ENCODE data around the gene IP6K3. TPM values are rescaled to one million over a fixed set of nuclear protein-coding genes. Genes with fewer than 3 reads are reported as not detected.

IP6K3 gene
- total RNA-seq, 1 donor from 2014 or later = not detected

GRCh38 chr6:33746036-33746600 lies 587 bp downstream of the IP6K3 start:
- no peak overlapping the region for H3K4me3 Mint-ChIP-seq
- intact Hi-C loops (cut with micrococcal nuclease) = no loop called here
- no peaks in the 10 kb centered on the region for H3K36me3 Mint-ChIP-seq (ENCODE audit: low read depth)
- no peak overlapping the region for H3K27ac Mint-ChIP-seq
- peaks cover 14% of the 10 kb centered on the region for H3K27me3 Mint-ChIP-seq
- no peak for DNase-seq
- peaks cover 3% of the 10 kb centered on the region for H3K4me1 Mint-ChIP-seq
- H3K9me3 Mint-ChIP-seq = no peaks in the 10 kb centered on the region

GRCh38 chr6:33745548-33745947 lies 1.2 kb downstream of the IP6K3 start:
- Mint-ChIP-seq H3K27ac (no peak overlapping the region), H3K27me3 (peaks cover 15% of the 10 kb centered on the region), H3K36me3 (ENCODE audit: low read depth) (no peaks in the 10 kb centered on the region), H3K4me1 (peaks cover 3% of the 10 kb centered on the region), H3K9me3 (no peaks in the 10 kb centered on the region), H3K4me3 (no peak overlapping the region)
- intact Hi-C loops (cut with micrococcal nuclease) = no loop called here
- DNase-seq = no peak

- Mint-ChIP-seq H3K27me3 (peaks cover 15% of the 10 kb centered on the region), H3K27ac (no peak overlapping the region), H3K4me3 (no peak overlapping the region), H3K9me3 (no peaks in the 10 kb centered on the region), H3K36me3 (ENCODE audit: low read depth) (no peaks in the 10 kb centered on the region), H3K4me1 (peaks cover 3% of the 10 kb centered on the region)
- DNase-seq = no peak
- intact Hi-C loops (cut with micrococcal nuclease) = loop anchor here (1.0 kb wide), 1 partner anchor 409 kb away; no protein-coding TSS in a partner anchor
Observed at GRCh38 chr6:33744895-33745546, 1.7 kb downstream of the IP6K3 start.

- Mint-ChIP-seq H3K4me1 (peaks cover 3% of the 10 kb centered on the region), H3K27me3 (peaks cover 15% of the 10 kb centered on the region), H3K4me3 (no peak overlapping the region), H3K36me3 (ENCODE audit: low read depth) (no peaks in the 10 kb centered on the region), H3K9me3 (no peaks in the 10 kb centered on the region), H3K27ac (no peak overlapping the region)
- intact Hi-C loops (cut with micrococcal nuclease) = loop anchor here (1.0 kb wide), 1 partner anchor 410 kb away; no protein-coding TSS in a partner anchor
- peak; percentile 92 for DNase-seq
Observed at GRCh38 chr6:33744001-33744848, 2.5 kb downstream of the IP6K3 start.

GRCh38 chr6:33742837-33743236 lies 3.9 kb downstream of the IP6K3 start:
- peaks cover 15% of the 10 kb centered on the region for H3K27me3 Mint-ChIP-seq
- no peak overlapping the region for H3K4me3 Mint-ChIP-seq
- H3K9me3 Mint-ChIP-seq = no peaks in the 10 kb centered on the region
- intact Hi-C loops (cut with micrococcal nuclease) = no loop called here
- DNase-seq = no peak
- H3K36me3 Mint-ChIP-seq (ENCODE audit: low read depth) = no peaks in the 10 kb centered on the region
- H3K27ac Mint-ChIP-seq = no peak overlapping the region
- peaks cover 3% of the 10 kb centered on the region for H3K4me1 Mint-ChIP-seq

- peaks cover 3% of the 10 kb centered on the region for H3K4me1 Mint-ChIP-seq
- H3K9me3 Mint-ChIP-seq = no peaks in the 10 kb centered on the region
- H3K27ac Mint-ChIP-seq = no peak overlapping the region
- peaks cover 13% of the 10 kb centered on the region for H3K27me3 Mint-ChIP-seq
- no peak overlapping the region for H3K4me3 Mint-ChIP-seq
- intact Hi-C loops (cut with micrococcal nuclease) = no loop called here
- DNase-seq = no peak
- H3K36me3 Mint-ChIP-seq (ENCODE audit: low read depth) = no peaks in the 10 kb centered on the region
Observed at GRCh38 chr6:33742092-33742491, 4.6 kb downstream of the IP6K3 start.

- Mint-ChIP-seq H3K36me3 (ENCODE audit: low read depth) (no peaks in the 10 kb centered on the region), H3K4me3 (no peak overlapping the region), H3K9me3 (no peaks in the 10 kb centered on the region), H3K27ac (no peak overlapping the region), H3K4me1 (peaks cover 3% of the 10 kb centered on the region), H3K27me3 (peaks cover 13% of the 10 kb centered on the region)
- intact Hi-C loops (cut with micrococcal nuclease) = no loop called here
- DNase-seq = no peak
Observed at GRCh38 chr6:33740794-33741193, 5.9 kb downstream of the IP6K3 start.

- peaks cover 3% of the 10 kb centered on the region for H3K4me1 Mint-ChIP-seq
- DNase-seq = no peak
- H3K36me3 Mint-ChIP-seq (ENCODE audit: low read depth) = no peaks in the 10 kb centered on the region
- peaks cover 13% of the 10 kb centered on the region for H3K27me3 Mint-ChIP-seq
- H3K27ac Mint-ChIP-seq = no peak overlapping the region
- no peaks in the 10 kb centered on the region for H3K9me3 Mint-ChIP-seq
- intact Hi-C loops (cut with micrococcal nuclease) = no loop called here
- H3K4me3 Mint-ChIP-seq = no peak overlapping the region
Observed at GRCh38 chr6:33740204-33740608, 6.5 kb downstream of the IP6K3 start.

- no peak for DNase-seq
- Mint-ChIP-seq H3K4me3 (no peak overlapping the region), H3K36me3 (ENCODE audit: low read depth) (no peaks in the 10 kb centered on the region), H3K4me1 (peaks cover 3% of the 10 kb centered on the region), H3K9me3 (no peaks in the 10 kb centered on the region), H3K27me3 (peaks cover 13% of the 10 kb centered on the region), H3K27ac (no peak overlapping the region)
- intact Hi-C loops (cut with micrococcal nuclease) = no loop called here
Observed at GRCh38 chr6:33739571-33739970, 7.1 kb downstream of the IP6K3 start.

GRCh38 chr6:33738879-33739278 lies 7.8 kb downstream of the IP6K3 start:
- no peak for DNase-seq
- peaks cover 10% of the 10 kb centered on the region for H3K27me3 Mint-ChIP-seq
- H3K36me3 Mint-ChIP-seq (ENCODE audit: low read depth) = no peaks in the 10 kb centered on the region
- intact Hi-C loops (cut with micrococcal nuclease) = no loop called here
- H3K9me3 Mint-ChIP-seq = no peaks in the 10 kb centered on the region
- H3K27ac Mint-ChIP-seq = no peak overlapping the region
- no peak overlapping the region for H3K4me3 Mint-ChIP-seq
- H3K4me1 Mint-ChIP-seq = no peaks in the 10 kb centered on the region

- DNase-seq = no peak
- no peaks in the 10 kb centered on the region for H3K36me3 Mint-ChIP-seq (ENCODE audit: low read depth)
- H3K4me1 Mint-ChIP-seq = no peaks in the 10 kb centered on the region
- H3K27ac Mint-ChIP-seq = no peak overlapping the region
- H3K27me3 Mint-ChIP-seq = peaks cover 10% of the 10 kb centered on the region
- H3K9me3 Mint-ChIP-seq = no peaks in the 10 kb centered on the region
- intact Hi-C loops (cut with micrococcal nuclease) = no loop called here
- H3K4me3 Mint-ChIP-seq = no peak overlapping the region
Observed at GRCh38 chr6:33738153-33738552, 8.6 kb downstream of the IP6K3 start.

- H3K4me3 Mint-ChIP-seq = no peak overlapping the region
- H3K36me3 Mint-ChIP-seq (ENCODE audit: low read depth) = no peaks in the 10 kb centered on the region
- no peaks in the 10 kb centered on the region for H3K9me3 Mint-ChIP-seq
- intact Hi-C loops (cut with micrococcal nuclease) = no loop called here
- no peaks in the 10 kb centered on the region for H3K4me1 Mint-ChIP-seq
- H3K27me3 Mint-ChIP-seq = peaks cover 4% of the 10 kb centered on the region
- H3K27ac Mint-ChIP-seq = no peak overlapping the region
- DNase-seq = no peak
Observed at GRCh38 chr6:33737267-33738026, 9.3 kb downstream of the IP6K3 start.

GRCh38 chr6:33735216-33735615 lies 11.5 kb downstream of the IP6K3 start:
- Mint-ChIP-seq H3K4me3 (no peak overlapping the region), H3K4me1 (no peaks in the 10 kb centered on the region), H3K9me3 (no peaks in the 10 kb centered on the region), H3K27me3 (no peaks in the 10 kb centered on the region), H3K36me3 (ENCODE audit: low read depth) (no peaks in the 10 kb centered on the region), H3K27ac (no peak overlapping the region)
- no peak for DNase-seq
- intact Hi-C loops (cut with micrococcal nuclease) = no loop called here

GRCh38 chr6:33733709-33734007 lies 13.0 kb downstream of the IP6K3 start:
- Mint-ChIP-seq H3K4me1 (no peaks in the 10 kb centered on the region), H3K36me3 (ENCODE audit: low read depth) (no peaks in the 10 kb centered on the region), H3K9me3 (no peaks in the 10 kb centered on the region), H3K27me3 (no peaks in the 10 kb centered on the region), H3K27ac (no peak overlapping the region), H3K4me3 (no peak overlapping the region)
- DNase-seq = no peak
- intact Hi-C loops (cut with micrococcal nuclease) = no loop called here
